T-cell (primary cell): Measurements from ENCODE around the gene SUGP1. TPM values are rescaled to one million over a fixed set of nuclear protein-coding genes. Genes with fewer than 3 reads are reported as not detected.

Source experiments
- total RNA-seq, 35 experiments: library from RNA in 6 of 35; stranded (reverse) in 6 of 35; fragments of 120-200 nt in 1 of 35; gene quantifications; one replicate each; pipeline versions ENCODE4 v1.2.1 to v1.2.4 and lab custom pipeline; 2013 to 2026

Gene SUGP1
- total RNA-seq, 5 donors from 2014 or later (not counting 1 experiment from before 2014, with no cell fraction given) = 59.5 to 89.8 (median 87.4) TPM

Other genes with a start within 250 kb of the SUGP1 start
- 10 to 100 TPM; 14.3 to 36.7 (median 34.4) TPM for gene TMEM161A, start 182.0 kb downstream of the SUGP1 start, total RNA-seq
- gene MEF2B, start 150.2 kb downstream of the SUGP1 start, total RNA-seq = 1 to 10 TPM; 3.3 to 6.4 (median 6.0) TPM
- 10 to 100 TPM; 16.5 to 44.3 (median 35.5) TPM for gene BORCS8, start 128.4 kb downstream of the SUGP1 start, total RNA-seq
- 10 to 100 TPM; 63.8 to 92.8 (median 85.4) TPM for gene RFXANK, start 128.3 kb downstream of the SUGP1 start, total RNA-seq
- gene NR2C2AP, start 117.1 kb downstream of the SUGP1 start, total RNA-seq = 10 to 100 TPM; 17.8 to 32.2 (median 28.6) TPM
- under 1 TPM in 2 of 5 donors, not detected in 3; 0.03 to 0.10 TPM for gene NCAN, start 108.6 kb downstream of the SUGP1 start, total RNA-seq
- gene TM6SF2, start 47.2 kb downstream of the SUGP1 start, total RNA-seq = not detected
- 100 to 1,000 TPM; 143 to 159 (median 150) TPM for gene MAU2, start 320 bp upstream of the SUGP1 start, total RNA-seq
- 100 to 1,000 TPM; 114 to 144 (median 133) TPM for gene GATAD2A, start 85.2 kb upstream of the SUGP1 start, total RNA-seq
- 10 to 100 TPM in 3 of 5 donors, 1 to 10 TPM in 2; 3.9 to 13.0 (median 11.0) TPM for gene TSSK6, start 195.0 kb upstream of the SUGP1 start, total RNA-seq
- gene NDUFA13, start 195.7 kb upstream of the SUGP1 start, total RNA-seq = 100 to 1,000 TPM; 188 to 235 (median 233) TPM
- 10 to 100 TPM in 3 of 5 donors, 1 to 10 TPM in 2; 5.4 to 14.2 (median 12.5) TPM for gene YJEFN3, start 208.4 kb upstream of the SUGP1 start, total RNA-seq
- 1 to 10 TPM in 1 of 5 donors, under 1 TPM in 4; 0.23 to 1.3 (median 0.41) TPM for gene CILP2, start 217.8 kb upstream of the SUGP1 start, total RNA-seq